ENCODE data around the gene ZNF709. TPM values are rescaled to one million over a fixed set of nuclear protein-coding genes. Genes with fewer than 3 reads are reported as not detected.

ZNF709 gene
- polyA plus RNA-seq, 3 donors: 0.15 to 0.28 (median 0.19) TPM

DNA sequence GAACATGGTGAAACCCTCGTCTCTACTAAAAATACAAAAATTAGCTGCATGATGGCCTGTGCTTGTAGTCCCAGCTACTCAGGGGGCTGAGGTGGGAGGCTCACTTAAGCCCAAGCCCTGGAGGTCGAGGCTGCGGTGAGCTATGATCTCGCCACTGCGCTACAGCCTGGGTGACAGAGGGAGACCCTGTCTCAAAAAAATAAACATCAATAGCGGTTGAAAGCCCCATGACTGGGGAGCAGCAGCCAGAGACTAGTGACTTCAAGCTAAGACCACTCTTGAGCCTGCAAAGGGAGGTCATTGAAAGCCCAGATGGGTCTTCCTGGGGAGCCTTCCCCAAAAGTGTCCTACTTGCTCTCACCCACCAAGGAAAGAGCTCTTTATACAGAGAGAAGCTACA is 11.9 kb upstream of the ZNF709 start:
- Histone ChIP-seq H3K79me2 (ENCODE audit: insufficient read depth, low read length) (no peaks in the 10 kb centered on the region), H2AFZ (ENCODE audit: insufficient read depth, low read depth, low read length, poor library complexity, severe bottlenecking) (no peak overlapping the region), H3K4me2 (replicated peaks; ENCODE audit: extremely low read depth, low read length, poor library complexity, severe bottlenecking) (no peak overlapping the region), H3K9ac (ENCODE audit: insufficient read depth, low read length, poor library complexity, severe bottlenecking) (no peak overlapping the region), H3K9me3 (replicated peaks in 1 of 2; ENCODE audit: control insufficient read depth in 1 of 2, insufficient read depth in 1 of 2, low read length in 2 of 2) (peaks cover 0 to 15% of the 10 kb centered on the region in 2 donors), H3K4me3 (replicated peaks in 1 of 3; ENCODE audit: low read depth in 2 of 3, low read length in 3 of 3) (no peak overlapping the region), H3K36me3 (replicated peaks in 1 of 2; ENCODE audit: control insufficient read depth in 1 of 2, insufficient read depth in 2 of 2, low read length in 2 of 2) (no peaks in the 10 kb centered on the region), H3K4me1 (ENCODE audit: control insufficient read depth in 1 of 2, insufficient read depth in 2 of 2, low read length in 2 of 2) (peaks cover 10 to 13% of the 10 kb centered on the region in 2 donors), H3K27me3 (ENCODE audit: control insufficient read depth in 2 of 2, insufficient read depth in 2 of 2, low read length in 2 of 2) (peaks cover 0 to 3% of the 10 kb centered on the region in 2 donors), H3K27ac (ENCODE audit: low read depth in 1 of 2, low read length in 2 of 2) (no peak overlapping the region), H4K20me1 (ENCODE audit: insufficient read depth, low read length) (no peaks in the 10 kb centered on the region)
- TF ChIP-seq, protein P1, sequence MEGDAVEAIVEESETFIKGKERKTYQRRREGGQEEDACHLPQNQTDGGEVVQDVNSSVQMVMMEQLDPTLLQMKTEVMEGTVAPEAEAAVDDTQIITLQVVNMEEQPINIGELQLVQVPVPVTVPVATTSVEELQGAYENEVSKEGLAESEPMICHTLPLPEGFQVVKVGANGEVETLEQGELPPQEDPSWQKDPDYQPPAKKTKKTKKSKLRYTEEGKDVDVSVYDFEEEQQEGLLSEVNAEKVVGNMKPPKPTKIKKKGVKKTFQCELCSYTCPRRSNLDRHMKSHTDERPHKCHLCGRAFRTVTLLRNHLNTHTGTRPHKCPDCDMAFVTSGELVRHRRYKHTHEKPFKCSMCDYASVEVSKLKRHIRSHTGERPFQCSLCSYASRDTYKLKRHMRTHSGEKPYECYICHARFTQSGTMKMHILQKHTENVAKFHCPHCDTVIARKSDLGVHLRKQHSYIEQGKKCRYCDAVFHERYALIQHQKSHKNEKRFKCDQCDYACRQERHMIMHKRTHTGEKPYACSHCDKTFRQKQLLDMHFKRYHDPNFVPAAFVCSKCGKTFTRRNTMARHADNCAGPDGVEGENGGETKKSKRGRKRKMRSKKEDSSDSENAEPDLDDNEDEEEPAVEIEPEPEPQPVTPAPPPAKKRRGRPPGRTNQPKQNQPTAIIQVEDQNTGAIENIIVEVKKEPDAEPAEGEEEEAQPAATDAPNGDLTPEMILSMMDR (IDR thresholded peaks at IDR 0.05): no peak
- 97% methylated on average over 6 of the region's 6 CpGs for WGBS (ENCODE audit: insufficient coverage)
- Mint-ChIP-seq H3K27ac (no peak overlapping the region), H3K4me3 (no peak overlapping the region), H3K36me3 (no peaks in the 10 kb centered on the region), H3K9me3 (peaks cover 12 to 85% (median 48%) of the 10 kb centered on the region in 7 donors), H3K27me3 (ENCODE audit: low read depth in 3 of 3) (peaks cover 3 to 21% (median 13%) of the 10 kb centered on the region in 3 donors), H3K4me1 (peaks cover 12% of the 10 kb centered on the region)
- DNase-seq: no peak
- intact Hi-C loops (cut with micrococcal nuclease): no loop called here

GRCh38 chr19:12495002-12495802 is 10.6 kb upstream of the ZNF709 start:
- peak overlapping the region; percentile 65 for H3K4me2 ChIP-seq (replicated peaks; ENCODE audit: extremely low read depth, low read length, poor library complexity, severe bottlenecking)
- WGBS (ENCODE audit: insufficient coverage): under 1% methylated on average over 48 of the region's 51 CpGs
- peak overlapping the region in 2 of 7 donors; percentile 7 to 46 for H3K27ac Mint-ChIP-seq

More at GRCh38 chr19:12495002-12495802, 10.6 kb upstream of the ZNF709 start:
- Histone ChIP-seq H3K27me3 (ENCODE audit: control insufficient read depth in 2 of 2, insufficient read depth in 2 of 2, low read length in 2 of 2) (peaks cover 0 to 3% of the 10 kb centered on the region in 2 donors), H3K9ac (ENCODE audit: insufficient read depth, low read length, poor library complexity, severe bottlenecking) (peak overlapping the region; percentile 31), H3K79me2 (ENCODE audit: insufficient read depth, low read length) (no peaks in the 10 kb centered on the region), H4K20me1 (ENCODE audit: insufficient read depth, low read length) (no peaks in the 10 kb centered on the region), H3K4me1 (ENCODE audit: control insufficient read depth in 1 of 2, insufficient read depth in 2 of 2, low read length in 2 of 2) (peaks cover 10 to 13% of the 10 kb centered on the region in 2 donors), H3K36me3 (replicated peaks in 1 of 2; ENCODE audit: control insufficient read depth in 1 of 2, insufficient read depth in 2 of 2, low read length in 2 of 2) (no peaks in the 10 kb centered on the region), H2AFZ (ENCODE audit: insufficient read depth, low read depth, low read length, poor library complexity, severe bottlenecking) (peak overlapping the region; percentile 81), H3K4me3 (replicated peaks in 1 of 3; ENCODE audit: low read depth in 2 of 3, low read length in 3 of 3) (peak overlapping the region; percentile 10 to 71 (median 44)), H3K27ac (ENCODE audit: low read depth in 1 of 2, low read length in 2 of 2) (no peak overlapping the region), H3K9me3 (replicated peaks in 1 of 2; ENCODE audit: control insufficient read depth in 1 of 2, insufficient read depth in 1 of 2, low read length in 2 of 2) (peaks cover 0 to 18% of the 10 kb centered on the region in 2 donors)
- peaks cover 3 to 21% (median 13%) of the 10 kb centered on the region in 3 donors for H3K27me3 Mint-ChIP-seq (ENCODE audit: low read depth in 3 of 3)
- peaks cover 9 to 77% (median 41%) of the 10 kb centered on the region in 7 donors for H3K9me3 Mint-ChIP-seq
- peak; percentile 70 to 85 (median 83) for DNase-seq
- H3K4me3 Mint-ChIP-seq: peak overlapping the region; percentile 85 to 93
- TF ChIP-seq, protein P1 (IDR thresholded peaks at IDR 0.05): peak; percentile 22
- H3K4me1 Mint-ChIP-seq: peaks cover 12% of the 10 kb centered on the region
- intact Hi-C loops (cut with micrococcal nuclease): no loop called here
- no peaks in the 10 kb centered on the region for H3K36me3 Mint-ChIP-seq

All from CD14-positive monocyte (primary cell).